Chondrocyte (in vitro differentiated cells): ENCODE data around the gene ZC3H12C. TPM values are rescaled to one million over a fixed set of nuclear protein-coding genes. Genes with fewer than 3 reads are reported as not detected.

Source experiments
- DNase-seq: peaks from one replicate; pipeline ENCODE4 v3.0.0; 2021; ENCODE audit warnings: mixed read lengths, low spot score
- H3K27ac Mint-ChIP-seq: one replicate; pipeline ENCODE4 v1.8.0; 2021; ENCODE audit warnings: mild to moderate bottlenecking, moderate library complexity, mixed read lengths; ENCODE audit not compliant: unreplicated experiment
- H3K27me3 Mint-ChIP-seq: 2 replicates; pipeline ENCODE4 v1.8.0; 2021; ENCODE audit warnings: low read depth, mixed read lengths
- H3K36me3 Mint-ChIP-seq: 2 replicates; pipeline ENCODE4 v1.8.0; 2021; ENCODE audit warnings: low read depth, mixed read lengths
- H3K4me1 Mint-ChIP-seq: 2 replicates; pipeline ENCODE4 v1.8.0; 2021; ENCODE audit warnings: low read depth, mild to moderate bottlenecking, mixed read lengths
- H3K4me3 Mint-ChIP-seq: one replicate; pipeline ENCODE4 v1.8.0; 2021; ENCODE audit warnings: mild to moderate bottlenecking, moderate library complexity, mixed read lengths; ENCODE audit not compliant: unreplicated experiment
- H3K9me3 Mint-ChIP-seq: 2 replicates; pipeline ENCODE4 v1.8.0; 2021; ENCODE audit warnings: low read depth, mixed read lengths
- total RNA-seq: library from RNA; stranded (reverse); gene quantifications from 3 replicates; pipeline ENCODE4 v1.2.1, GENCODE V29; 2021
- TF ChIP-seq, protein P1 (sequence below): fragments of 200-600 bp; sonication (generic); IDR thresholded peaks from 2 replicates; pipeline ENCODE4 v1.5.0; 2021; ENCODE audit warnings: antibody characterized with exemption, mild to moderate bottlenecking, moderate library complexity

ZC3H12C gene
- total RNA-seq, 1 donor from 2014 or later: 10.1 TPM

- Mint-ChIP-seq H3K27me3 (no peaks in the 10 kb centered on the region), H3K27ac (no peak overlapping the region), H3K4me1 (no peaks in the 10 kb centered on the region), H3K4me3 (no peak overlapping the region), H3K9me3 (no peaks in the 10 kb centered on the region), H3K36me3 (peaks cover 20% of the 10 kb centered on the region)
- TF ChIP-seq, protein P1, sequence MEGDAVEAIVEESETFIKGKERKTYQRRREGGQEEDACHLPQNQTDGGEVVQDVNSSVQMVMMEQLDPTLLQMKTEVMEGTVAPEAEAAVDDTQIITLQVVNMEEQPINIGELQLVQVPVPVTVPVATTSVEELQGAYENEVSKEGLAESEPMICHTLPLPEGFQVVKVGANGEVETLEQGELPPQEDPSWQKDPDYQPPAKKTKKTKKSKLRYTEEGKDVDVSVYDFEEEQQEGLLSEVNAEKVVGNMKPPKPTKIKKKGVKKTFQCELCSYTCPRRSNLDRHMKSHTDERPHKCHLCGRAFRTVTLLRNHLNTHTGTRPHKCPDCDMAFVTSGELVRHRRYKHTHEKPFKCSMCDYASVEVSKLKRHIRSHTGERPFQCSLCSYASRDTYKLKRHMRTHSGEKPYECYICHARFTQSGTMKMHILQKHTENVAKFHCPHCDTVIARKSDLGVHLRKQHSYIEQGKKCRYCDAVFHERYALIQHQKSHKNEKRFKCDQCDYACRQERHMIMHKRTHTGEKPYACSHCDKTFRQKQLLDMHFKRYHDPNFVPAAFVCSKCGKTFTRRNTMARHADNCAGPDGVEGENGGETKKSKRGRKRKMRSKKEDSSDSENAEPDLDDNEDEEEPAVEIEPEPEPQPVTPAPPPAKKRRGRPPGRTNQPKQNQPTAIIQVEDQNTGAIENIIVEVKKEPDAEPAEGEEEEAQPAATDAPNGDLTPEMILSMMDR: no peak
- DNase-seq: no peak
These were observed 75.0 kb downstream of the ZC3H12C start for GRCh38 chr11:110168033-110168803.

GRCh38 chr11:110169738-110170137 lies 76.5 kb downstream of the ZC3H12C start:
- peaks cover 11% of the 10 kb centered on the region for H3K36me3 Mint-ChIP-seq
- no peaks in the 10 kb centered on the region for H3K27me3 Mint-ChIP-seq
- H3K27ac Mint-ChIP-seq: no peak overlapping the region
- H3K9me3 Mint-ChIP-seq: no peaks in the 10 kb centered on the region
- H3K4me3 Mint-ChIP-seq: no peak overlapping the region
- DNase-seq: no peak
- H3K4me1 Mint-ChIP-seq: peaks cover 10% of the 10 kb centered on the region
- TF ChIP-seq, protein P1: no peak

GRCh38 chr11:110172468-110173065 lies 79.4 kb downstream of the ZC3H12C start:
- Mint-ChIP-seq H3K36me3 (no peaks in the 10 kb centered on the region), H3K27me3 (no peaks in the 10 kb centered on the region), H3K4me3 (no peak overlapping the region), H3K27ac (no peak overlapping the region), H3K9me3 (no peaks in the 10 kb centered on the region), H3K4me1 (peaks cover 17% of the 10 kb centered on the region)
- no peak for DNase-seq
- TF ChIP-seq, protein P1: no peak

DNA sequence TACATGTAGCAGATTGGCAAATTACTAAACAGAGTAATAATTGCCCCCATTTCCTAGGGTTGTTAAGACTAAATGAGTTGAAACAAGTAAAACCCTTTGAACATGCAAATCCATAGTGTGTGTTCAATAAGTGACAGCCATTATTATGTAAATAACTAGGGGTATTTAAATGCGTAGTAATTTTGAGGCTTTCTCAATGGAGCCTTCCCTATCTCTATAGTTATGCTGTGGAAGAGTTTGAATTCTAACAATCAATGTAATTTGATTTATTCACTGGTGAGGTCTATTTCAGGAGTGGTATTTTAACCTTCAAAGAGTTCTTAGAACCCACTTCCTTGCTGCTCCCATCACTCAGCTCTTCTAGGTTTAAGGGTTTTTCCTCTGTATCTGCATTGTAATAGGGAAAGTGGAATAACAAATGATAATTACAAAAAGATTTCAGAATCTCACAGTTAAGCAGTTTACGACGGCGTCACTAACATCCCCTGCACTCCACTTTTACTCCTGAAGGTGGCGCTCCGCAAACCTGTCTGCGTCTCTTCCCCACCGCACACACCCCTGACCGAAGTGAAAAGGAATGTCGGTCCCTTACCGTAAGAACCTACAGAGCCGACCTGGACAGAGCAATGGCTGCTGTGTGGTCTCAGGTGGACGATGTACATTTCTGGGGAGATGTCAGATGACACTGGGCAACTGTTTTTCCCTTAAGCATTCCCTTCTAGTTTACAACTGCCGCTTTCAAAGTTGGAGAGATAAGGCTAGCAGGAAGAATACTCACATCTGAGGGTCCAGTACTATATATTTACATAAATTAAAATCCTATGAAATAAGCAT lies 80.8 kb downstream of the ZC3H12C start:
- DNase-seq: no peak
- H3K36me3 Mint-ChIP-seq: no peaks in the 10 kb centered on the region

More for the DNA sequence above, 80.8 kb downstream of the ZC3H12C start:
- H3K4me3 Mint-ChIP-seq: no peak overlapping the region
- H3K4me1 Mint-ChIP-seq: peaks cover 17% of the 10 kb centered on the region
- H3K27me3 Mint-ChIP-seq: no peaks in the 10 kb centered on the region
- TF ChIP-seq, protein P1: peak; percentile 88
- H3K27ac Mint-ChIP-seq: peak overlapping the region; percentile 65
- H3K9me3 Mint-ChIP-seq: no peaks in the 10 kb centered on the region
